ENCODE measurements around the gene MTHFD1L. TPM values are rescaled to one million over a fixed set of nuclear protein-coding genes. Genes with fewer than 3 reads are reported as not detected.

MTHFD1L gene
- total and polyA plus RNA-seq, 8 donors = 1.8 to 16.3 (median 8.8) TPM

DNA sequence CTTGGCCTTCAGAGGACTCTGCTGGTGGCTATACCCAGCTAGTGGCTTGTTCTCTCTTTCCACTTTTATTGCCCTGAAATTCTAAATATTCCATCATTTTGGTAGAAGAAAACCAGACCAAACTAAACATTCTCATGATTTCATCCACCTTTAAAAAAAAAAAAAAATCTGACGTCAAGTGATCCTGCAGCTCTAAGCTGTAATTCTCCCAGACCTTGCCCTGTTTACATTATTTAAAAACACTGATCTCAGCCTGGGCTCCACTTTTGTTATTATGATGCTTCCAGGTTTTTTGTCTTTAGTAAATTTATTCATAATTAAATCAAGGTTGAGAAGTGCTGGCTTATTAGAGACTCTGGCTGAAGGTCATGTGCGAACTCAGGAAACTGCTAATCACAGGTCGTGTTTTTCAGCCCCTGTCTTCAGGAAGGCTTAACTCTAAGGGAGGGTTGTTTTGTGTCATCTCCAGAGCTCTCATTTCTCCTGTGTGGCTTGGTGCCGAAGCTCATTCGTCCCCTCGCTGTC lies 114.4 kb downstream of the MTHFD1L start:
- H3K4me1 ChIP-seq = no peaks in the 10 kb centered on the region
- intact Hi-C loops (cut with DNase I; ENCODE audit: low total_unique reads) = no loop called here
- 68 to 88% (median 85%) methylated on average over 6 of the region's 6 CpGs for WGBS, 5 donors
- no peak for TF ChIP-seq POLR2AphosphoS5 (IDR thresholded peaks at IDR 0.05)
- no peak for TF ChIP-seq POLR2A (IDR thresholded peaks at IDR 0.05)
- TF ChIP-seq, protein P1, sequence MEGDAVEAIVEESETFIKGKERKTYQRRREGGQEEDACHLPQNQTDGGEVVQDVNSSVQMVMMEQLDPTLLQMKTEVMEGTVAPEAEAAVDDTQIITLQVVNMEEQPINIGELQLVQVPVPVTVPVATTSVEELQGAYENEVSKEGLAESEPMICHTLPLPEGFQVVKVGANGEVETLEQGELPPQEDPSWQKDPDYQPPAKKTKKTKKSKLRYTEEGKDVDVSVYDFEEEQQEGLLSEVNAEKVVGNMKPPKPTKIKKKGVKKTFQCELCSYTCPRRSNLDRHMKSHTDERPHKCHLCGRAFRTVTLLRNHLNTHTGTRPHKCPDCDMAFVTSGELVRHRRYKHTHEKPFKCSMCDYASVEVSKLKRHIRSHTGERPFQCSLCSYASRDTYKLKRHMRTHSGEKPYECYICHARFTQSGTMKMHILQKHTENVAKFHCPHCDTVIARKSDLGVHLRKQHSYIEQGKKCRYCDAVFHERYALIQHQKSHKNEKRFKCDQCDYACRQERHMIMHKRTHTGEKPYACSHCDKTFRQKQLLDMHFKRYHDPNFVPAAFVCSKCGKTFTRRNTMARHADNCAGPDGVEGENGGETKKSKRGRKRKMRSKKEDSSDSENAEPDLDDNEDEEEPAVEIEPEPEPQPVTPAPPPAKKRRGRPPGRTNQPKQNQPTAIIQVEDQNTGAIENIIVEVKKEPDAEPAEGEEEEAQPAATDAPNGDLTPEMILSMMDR (IDR thresholded peaks at IDR 0.05) = no peak
- no peaks in the 10 kb centered on the region for H3K27me3 ChIP-seq
- DNase-seq = peak in 1 of 2 donors; percentile 33
- no peaks in the 10 kb centered on the region for H3K9me3 ChIP-seq
- H3K36me3 ChIP-seq = peaks cover 0 to 3% (median 0%) of the 10 kb centered on the region in 4 donors
- peak overlapping the region in 3 of 5 donors; percentile 24 to 75 (median 36) for H3K27ac ChIP-seq
- no peak overlapping the region for H3K4me3 ChIP-seq

DNA sequence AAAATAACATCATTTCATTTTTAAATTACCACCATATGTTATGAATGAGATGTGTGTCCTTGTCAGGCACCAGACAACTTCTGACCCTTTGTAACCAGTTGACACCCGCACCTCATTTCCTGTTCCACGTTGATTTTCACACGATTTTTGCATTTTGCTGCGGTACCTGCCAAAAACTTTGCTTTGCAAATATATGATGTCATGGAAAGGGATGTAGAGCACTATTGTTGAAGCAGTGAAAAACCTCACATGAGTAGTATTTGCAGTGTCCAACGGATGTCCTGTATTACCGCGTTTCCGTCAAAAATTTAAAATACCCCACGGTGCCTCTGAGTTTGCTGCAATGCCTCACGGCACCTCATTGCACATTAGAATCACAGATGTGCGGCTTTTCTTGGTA lies 115.6 kb downstream of the MTHFD1L start:
- H3K9me3 ChIP-seq = no peaks in the 10 kb centered on the region
- WGBS, 5 donors = 66 to 78% (median 75%) methylated on average over 11 of the region's 11 CpGs
- TF ChIP-seq POLR2A (IDR thresholded peaks at IDR 0.05) (no peak), EP300 (IDR thresholded peaks at IDR 0.05) (no peak), POLR2AphosphoS5 (IDR thresholded peaks at IDR 0.05) (peak in 1 of 3 donors; percentile 11)
- TF ChIP-seq, protein P1 (IDR thresholded peaks at IDR 0.05) = no peak
- peak in 1 of 2 donors; percentile 70 for DNase-seq
- no peaks in the 10 kb centered on the region for H3K27me3 ChIP-seq
- no peaks in the 10 kb centered on the region for H3K4me1 ChIP-seq
- H3K36me3 ChIP-seq = peaks cover 0 to 3% (median 0%) of the 10 kb centered on the region in 4 donors
- no peak overlapping the region for H3K4me3 ChIP-seq
- H3K27ac ChIP-seq = peak overlapping the region in 1 of 5 donors; percentile 75
- intact Hi-C loops (cut with DNase I; ENCODE audit: low total_unique reads) = no loop called here

DNA sequence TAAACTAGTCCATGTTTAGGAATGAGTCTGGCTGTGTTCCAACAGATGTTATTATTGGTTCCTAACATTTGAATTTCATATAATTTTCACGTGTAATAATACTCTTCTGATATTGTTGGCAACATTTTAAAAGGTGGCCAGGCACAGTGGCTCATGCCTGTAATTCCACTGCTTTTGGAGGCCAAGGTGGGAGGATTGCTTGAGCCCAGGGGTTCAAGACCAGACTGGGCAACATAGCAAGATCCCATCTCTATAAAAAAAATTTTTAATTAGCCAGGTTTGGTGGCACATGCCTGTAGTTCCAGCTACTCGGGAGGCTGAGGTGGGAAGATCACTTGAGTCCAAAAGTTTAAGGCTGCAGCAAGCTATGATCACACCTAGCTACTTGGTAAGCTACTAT lies 116.2 kb downstream of the MTHFD1L start:
- Histone ChIP-seq H3K27ac (no peak overlapping the region), H3K36me3 (peaks cover 0 to 3% (median 0%) of the 10 kb centered on the region in 4 donors), H3K9me3 (no peaks in the 10 kb centered on the region), H3K27me3 (no peaks in the 10 kb centered on the region), H3K4me1 (no peaks in the 10 kb centered on the region), H3K4me3 (no peak overlapping the region)
- TF ChIP-seq, protein P1 (IDR thresholded peaks at IDR 0.05) = no peak
- TF ChIP-seq EP300 (IDR thresholded peaks at IDR 0.05) = no peak
- TF ChIP-seq POLR2AphosphoS5 (IDR thresholded peaks at IDR 0.05) = no peak
- no peak for TF ChIP-seq POLR2A (IDR thresholded peaks at IDR 0.05)
- no peak for DNase-seq
- 90 to 92% (median 92%) methylated on average over 2 of the region's 2 CpGs for WGBS, 5 donors
- intact Hi-C loops (cut with DNase I; ENCODE audit: low total_unique reads) = no loop called here

DNA sequence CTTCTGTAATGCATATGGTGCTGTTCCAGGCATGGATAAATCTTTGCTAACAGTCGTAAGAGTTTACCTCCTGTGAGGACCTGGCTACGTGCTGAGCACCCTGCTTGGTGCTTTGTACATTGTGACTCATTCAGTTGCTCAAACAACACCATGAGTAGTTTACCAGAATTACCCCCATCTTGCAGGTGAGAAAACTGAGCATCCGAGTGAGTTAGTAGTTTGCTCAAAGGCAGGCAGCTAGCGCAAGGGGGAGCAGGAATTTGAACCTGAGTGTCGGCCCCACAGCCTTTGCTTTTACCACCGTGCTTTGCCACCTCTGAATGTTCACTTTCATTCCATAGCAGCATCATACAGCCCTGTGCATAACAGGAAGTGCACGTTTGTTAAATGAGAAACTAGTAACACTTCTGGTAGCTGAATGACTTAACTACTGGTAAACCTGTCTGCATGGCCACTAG lies 121.9 kb downstream of the MTHFD1L start:
- TF ChIP-seq EP300 (IDR thresholded peaks at IDR 0.05) (no peak), POLR2AphosphoS5 (IDR thresholded peaks at IDR 0.05) (no peak), POLR2A (IDR thresholded peaks at IDR 0.05) (no peak)
- TF ChIP-seq, protein P1 (IDR thresholded peaks at IDR 0.05) = no peak
- 69 to 85% (median 82%) methylated on average over 7 of the region's 7 CpGs for WGBS, 5 donors
- H3K9me3 ChIP-seq = no peaks in the 10 kb centered on the region
- peak in 1 of 2 donors; percentile 42 for DNase-seq
- intact Hi-C loops (cut with DNase I; ENCODE audit: low total_unique reads) = no loop called here
- peaks cover 0 to 3% (median 0%) of the 10 kb centered on the region in 4 donors for H3K36me3 ChIP-seq
- no peaks in the 10 kb centered on the region for H3K4me1 ChIP-seq
- no peaks in the 10 kb centered on the region for H3K27me3 ChIP-seq
- peak overlapping the region in 1 of 5 donors; percentile 74 for H3K27ac ChIP-seq
- no peak overlapping the region for H3K4me3 ChIP-seq

Measured in stomach (tissue), 9 donors.